GM23338 (cell line): ENCODE data around the gene CFAP100. TPM values are rescaled to one million over a fixed set of nuclear protein-coding genes. Genes with fewer than 3 reads are reported as not detected.

Experiments used
- ATAC-seq: fragments of 200-7000 bp; cut with Tn5 transposase; 3 replicates; pipeline ENCODE4 v1.9.1; 2020
- DNase-seq: peaks from one replicate; pipeline ENCODE4 v3.0.0-alpha.2; 2015; ENCODE audit warnings: low spot score
- H2AFZ ChIP-seq: fragments of 200-600 bp; sonication (generic); 2 replicates; pipeline ENCODE4 v1.8.0; 2016; ENCODE audit warnings: antibody characterized with exemption, mild to moderate bottlenecking, moderate library complexity
- H3F3A ChIP-seq: fragments of 200-600 bp; sonication (generic); replicated peaks from 2 replicates; pipeline ENCODE4 v1.8.0; 2017; ENCODE audit warnings: antibody characterized with exemption, mixed run types, low read depth
- H3K27ac ChIP-seq: fragments of 200-600 bp; sonication (generic); 2 replicates; pipeline ENCODE4 v1.6.1; 2016; ENCODE audit warnings: low read depth
- H3K27me3 ChIP-seq: fragments of 200-600 bp; sonication (generic); 2 replicates; pipeline ENCODE4 v1.8.0; 2016; ENCODE audit warnings: mild to moderate bottlenecking, mixed run types, moderate library complexity; ENCODE audit not compliant: insufficient read depth
- H3K36me3 ChIP-seq: fragments of 200-600 bp; sonication (generic); 2 replicates; pipeline ENCODE4 v1.8.0; 2016; ENCODE audit warnings: mild to moderate bottlenecking; ENCODE audit not compliant: insufficient read depth
- H3K4me1 ChIP-seq: fragments of 200-600 bp; sonication (generic); 2 replicates; pipeline ENCODE4 v1.8.0; 2016; ENCODE audit warnings: mild to moderate bottlenecking, moderate library complexity; ENCODE audit not compliant: insufficient read depth
- H3K4me2 ChIP-seq: fragments of 200-600 bp; sonication (generic); 2 replicates; pipeline ENCODE4 v1.7.1; 2017; ENCODE audit warnings: mixed run types
- H3K4me3 ChIP-seq: fragments of 200-600 bp; sonication (generic); 2 replicates; pipeline ENCODE4 v1.6.1; 2016; ENCODE audit warnings: mixed run types
- H3K79me2 ChIP-seq: fragments of 200-600 bp; sonication (generic); replicated peaks from 2 replicates; pipeline ENCODE4 v1.8.0; 2017; ENCODE audit warnings: mild to moderate bottlenecking; ENCODE audit not compliant: insufficient read depth
- H3K9me2 ChIP-seq: fragments of 200-600 bp; sonication (generic); 2 replicates; pipeline ENCODE4 v1.8.0; 2017; ENCODE audit not compliant: insufficient read depth
- H4K20me1 ChIP-seq: fragments of 200-600 bp; sonication (generic); replicated peaks from 2 replicates; pipeline ENCODE4 v1.8.0; 2017; ENCODE audit warnings: mild to moderate bottlenecking; ENCODE audit not compliant: insufficient read depth
- H3K27ac Mint-ChIP-seq: 2 replicates; pipeline ENCODE4 v1.8.0; 2020; ENCODE audit warnings: inconsistent platforms, mild to moderate bottlenecking, moderate library complexity, mixed read lengths
- H3K27me3 Mint-ChIP-seq: 3 replicates; pipeline ENCODE4 v1.8.0; 2022; ENCODE audit warnings: low read depth, mild to moderate bottlenecking, moderate library complexity, mixed read lengths, inconsistent platforms; ENCODE audit not compliant: insufficient read depth, poor library complexity
- H3K36me3 Mint-ChIP-seq: 3 replicates; pipeline ENCODE4 v1.8.0; 2021; ENCODE audit warnings: low read depth, mild to moderate bottlenecking, inconsistent platforms, moderate library complexity, mixed read lengths
- H3K4me1 Mint-ChIP-seq: 3 replicates; pipeline ENCODE4 v1.8.0; 2020; ENCODE audit warnings: mild to moderate bottlenecking, inconsistent platforms, mixed read lengths
- H3K4me3 Mint-ChIP-seq: 3 replicates; pipeline ENCODE4 v1.8.0; 2021; ENCODE audit warnings: moderate library complexity, mild to moderate bottlenecking, inconsistent platforms, mixed read lengths
- H3K9me3 Mint-ChIP-seq: 3 replicates; pipeline ENCODE4 v1.8.0; 2020; ENCODE audit warnings: moderate library complexity, mild to moderate bottlenecking, inconsistent platforms, mixed read lengths
- CREB1 ChIP-seq: fragments of 250-450 bp; sonication (Bioruptor Pico); IDR thresholded peaks from 2 replicates; pipeline ENCODE4 v1.5.0; 2020; ENCODE audit warnings: low read depth, mild to moderate bottlenecking, moderate library complexity
- EZH2phosphoT487 ChIP-seq: fragments of 200-600 bp; sonication (generic); IDR thresholded peaks from one replicate; pipeline ENCODE4 v1.8.1; 2018; ENCODE audit warnings: antibody characterized with exemption; ENCODE audit not compliant: unreplicated experiment
- POLR2AphosphoS5 ChIP-seq: IDR thresholded peaks from 2 replicates; pipeline ENCODE4 v1.6.1; 2016; ENCODE audit warnings: antibody characterized with exemption, low read depth
- STAT1 ChIP-seq: IDR thresholded peaks from one replicate; pipeline ENCODE4 v1.6.1; 2016; ENCODE audit warnings: antibody characterized with exemption; ENCODE audit not compliant: unreplicated experiment
- ZNF114 ChIP-seq: fragments of 250-450 bp; sonication (Bioruptor Pico); IDR thresholded peaks from 2 replicates; pipeline ENCODE4 v1.5.0; 2020; ENCODE audit warnings: mild to moderate bottlenecking, moderate library complexity
- polyA plus RNA-seq: library from polyadenylated mRNA; unstranded; fragments of >200 nt; fragmentation: Nextera tagmentation; extraction: Ambion mirVana; gene quantifications from 2 replicates; pipeline ENCODE4 v1.2.1, GENCODE V29; 2016
- total RNA-seq: library from RNA; depleted of rRNA; stranded (reverse); fragments of >200 nt; shearing (Covaris generic); gene quantifications from 2 replicates; pipeline ENCODE4 v1.2.3, GENCODE V29; 2014
- TF ChIP-seq, protein P1 (sequence below), 2 experiments: fragments of 200-600 bp in 1 of 2; sonication (generic) in 1 of 2; conservative IDR thresholded peaks; 2 replicates each; pipeline versions ENCODE4 v1.5.1 to v1.6.1; 2016 to 2017; ENCODE audit warnings: antibody characterized with exemption in 2 of 2, low read depth in 2 of 2, mild to moderate bottlenecking in 2 of 2, moderate library complexity in 1 of 2
- TF ChIP-seq, protein P2 (sequence below): IDR thresholded peaks from one replicate; pipeline ENCODE4 v1.6.1; 2018; ENCODE audit warnings: antibody characterized with exemption; ENCODE audit not compliant: unreplicated experiment

CFAP100 gene
- total and polyA plus RNA-seq, 2 experiments from 2014 or later: 0.07 TPM; not detected in 1

DNA sequence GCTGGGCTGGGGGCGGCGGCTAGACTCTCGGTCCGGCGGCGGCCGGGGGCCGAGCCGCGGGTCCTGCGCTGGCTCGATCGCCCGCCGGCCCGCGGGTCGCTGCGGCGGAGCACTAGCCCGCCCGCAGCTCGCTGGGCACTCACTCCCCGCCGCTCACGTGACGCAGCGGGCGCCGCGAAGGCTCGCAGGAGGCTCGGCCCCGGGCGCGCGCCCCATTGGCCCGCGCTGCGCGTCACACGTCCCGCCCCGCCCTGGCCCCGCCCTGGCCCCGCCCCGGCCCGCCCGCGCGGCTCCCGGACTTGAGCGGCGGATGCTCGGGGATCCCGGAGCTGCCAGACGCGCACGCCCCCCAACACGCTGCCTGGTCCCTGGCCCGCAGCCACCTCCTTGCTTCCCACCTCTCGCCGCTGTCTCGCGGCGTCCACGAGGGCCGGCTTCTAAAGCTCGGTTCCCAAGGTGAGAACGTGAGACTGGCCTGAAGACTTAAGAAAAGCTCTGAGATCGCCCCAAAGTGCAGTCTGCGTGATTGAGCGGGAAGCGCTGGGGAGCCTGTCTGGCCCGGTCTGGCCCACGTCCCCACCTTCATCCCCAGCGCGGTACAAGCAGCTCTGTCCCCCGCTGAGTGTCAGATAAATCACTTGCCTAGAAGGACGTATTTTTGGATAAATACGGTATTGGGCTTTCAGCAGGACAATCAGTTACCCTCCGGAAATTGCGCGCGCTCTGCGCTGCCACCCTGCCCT lies 37.2 kb upstream of the CFAP100 start, which contains the start of gene KLF15:
Gene KLF15 (minus strand): TSS at position 114 of the 743 bp plus-strand sequence. CDS start 4,486 bp downstream, outside the sequence.
- no peaks in the 10 kb centered on the region for H3K9me2 ChIP-seq
- H3K36me3 ChIP-seq: no peaks in the 10 kb centered on the region; the same call in 1 of the 2 replicates
- no peaks in the 10 kb centered on the region for H3K79me2 ChIP-seq
- Mint-ChIP-seq H3K27me3 (peaks cover 25% of the 10 kb centered on the region), H3K4me1 (peaks cover 26% of the 10 kb centered on the region), H3K4me3 (peak within 1 kb of the TSS; percentile 95), H3K9me3 (no peaks in the 10 kb centered on the region), H3K36me3 (peaks cover 6% of the 10 kb centered on the region; the same call in 2 of the 3 replicates), H3K27ac (peak within 1 kb of the TSS; percentile 90)
- H3F3A ChIP-seq: peaks cover 5% of the 10 kb centered on the region; the same call in 1 of the 2 replicates
- H3K27me3 ChIP-seq: peaks cover 21% of the 10 kb centered on the region
- no peak for TF ChIP-seq ZNF114 (CRISPR knock-in tag)
- TF ChIP-seq CREB1 (CRISPR knock-in tag): peak; percentile 45; the same call in 1 of the 2 replicates
- TF ChIP-seq POLR2AphosphoS5: peak; percentile 63
- TF ChIP-seq, protein P1, sequence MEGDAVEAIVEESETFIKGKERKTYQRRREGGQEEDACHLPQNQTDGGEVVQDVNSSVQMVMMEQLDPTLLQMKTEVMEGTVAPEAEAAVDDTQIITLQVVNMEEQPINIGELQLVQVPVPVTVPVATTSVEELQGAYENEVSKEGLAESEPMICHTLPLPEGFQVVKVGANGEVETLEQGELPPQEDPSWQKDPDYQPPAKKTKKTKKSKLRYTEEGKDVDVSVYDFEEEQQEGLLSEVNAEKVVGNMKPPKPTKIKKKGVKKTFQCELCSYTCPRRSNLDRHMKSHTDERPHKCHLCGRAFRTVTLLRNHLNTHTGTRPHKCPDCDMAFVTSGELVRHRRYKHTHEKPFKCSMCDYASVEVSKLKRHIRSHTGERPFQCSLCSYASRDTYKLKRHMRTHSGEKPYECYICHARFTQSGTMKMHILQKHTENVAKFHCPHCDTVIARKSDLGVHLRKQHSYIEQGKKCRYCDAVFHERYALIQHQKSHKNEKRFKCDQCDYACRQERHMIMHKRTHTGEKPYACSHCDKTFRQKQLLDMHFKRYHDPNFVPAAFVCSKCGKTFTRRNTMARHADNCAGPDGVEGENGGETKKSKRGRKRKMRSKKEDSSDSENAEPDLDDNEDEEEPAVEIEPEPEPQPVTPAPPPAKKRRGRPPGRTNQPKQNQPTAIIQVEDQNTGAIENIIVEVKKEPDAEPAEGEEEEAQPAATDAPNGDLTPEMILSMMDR (conservative IDR thresholded peaks at IDR 0.05; ENCODE audit: low read depth in 2 of 2): no peak
- no peak for TF ChIP-seq EZH2phosphoT487
- no peak for TF ChIP-seq STAT1
- TF ChIP-seq, protein P2, sequence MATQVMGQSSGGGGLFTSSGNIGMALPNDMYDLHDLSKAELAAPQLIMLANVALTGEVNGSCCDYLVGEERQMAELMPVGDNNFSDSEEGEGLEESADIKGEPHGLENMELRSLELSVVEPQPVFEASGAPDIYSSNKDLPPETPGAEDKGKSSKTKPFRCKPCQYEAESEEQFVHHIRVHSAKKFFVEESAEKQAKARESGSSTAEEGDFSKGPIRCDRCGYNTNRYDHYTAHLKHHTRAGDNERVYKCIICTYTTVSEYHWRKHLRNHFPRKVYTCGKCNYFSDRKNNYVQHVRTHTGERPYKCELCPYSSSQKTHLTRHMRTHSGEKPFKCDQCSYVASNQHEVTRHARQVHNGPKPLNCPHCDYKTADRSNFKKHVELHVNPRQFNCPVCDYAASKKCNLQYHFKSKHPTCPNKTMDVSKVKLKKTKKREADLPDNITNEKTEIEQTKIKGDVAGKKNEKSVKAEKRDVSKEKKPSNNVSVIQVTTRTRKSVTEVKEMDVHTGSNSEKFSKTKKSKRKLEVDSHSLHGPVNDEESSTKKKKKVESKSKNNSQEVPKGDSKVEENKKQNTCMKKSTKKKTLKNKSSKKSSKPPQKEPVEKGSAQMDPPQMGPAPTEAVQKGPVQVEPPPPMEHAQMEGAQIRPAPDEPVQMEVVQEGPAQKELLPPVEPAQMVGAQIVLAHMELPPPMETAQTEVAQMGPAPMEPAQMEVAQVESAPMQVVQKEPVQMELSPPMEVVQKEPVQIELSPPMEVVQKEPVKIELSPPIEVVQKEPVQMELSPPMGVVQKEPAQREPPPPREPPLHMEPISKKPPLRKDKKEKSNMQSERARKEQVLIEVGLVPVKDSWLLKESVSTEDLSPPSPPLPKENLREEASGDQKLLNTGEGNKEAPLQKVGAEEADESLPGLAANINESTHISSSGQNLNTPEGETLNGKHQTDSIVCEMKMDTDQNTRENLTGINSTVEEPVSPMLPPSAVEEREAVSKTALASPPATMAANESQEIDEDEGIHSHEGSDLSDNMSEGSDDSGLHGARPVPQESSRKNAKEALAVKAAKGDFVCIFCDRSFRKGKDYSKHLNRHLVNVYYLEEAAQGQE: no peak
- no peaks in the 10 kb centered on the region for H4K20me1 ChIP-seq
- peak within 1 kb of the TSS; percentile 89 for H2AFZ ChIP-seq
- H3K4me2 ChIP-seq: peak within 1 kb of the TSS; percentile 96
- peaks cover 19% of the 10 kb centered on the region for H3K4me1 ChIP-seq
- peak; percentile 93 for DNase-seq
- peak; percentile 50 for ATAC-seq
- no peak within 1 kb of the TSS for H3K27ac ChIP-seq
- H3K4me3 ChIP-seq: peak within 1 kb of the TSS; percentile 83
